ENCODE data around the gene SLC39A7.

SLC39A7 gene

GRCh38 chr6:33173535-33174180 is 27.0 kb upstream of the SLC39A7 start:
- Histone ChIP-seq H3K9me2 (replicated peaks; ENCODE audit: control insufficient read depth, low read length) (no peaks in the 10 kb centered on the region), H3K27ac (ENCODE audit: low read depth, low read length) (no peak overlapping the region), H3K27me3 (ENCODE audit: control insufficient read depth, low read length) (peaks cover 19% of the 10 kb centered on the region), H3K36me3 (ENCODE audit: control insufficient read depth, low read length) (no peaks in the 10 kb centered on the region), H3K4me3 (ENCODE audit: low read length) (no peak overlapping the region), H3K4me2 (ENCODE audit: low read length) (no peak overlapping the region), H4K20me1 (ENCODE audit: control insufficient read depth, insufficient read depth, low read depth, low read length) (no peaks in the 10 kb centered on the region), H3F3A (ENCODE audit: control insufficient read depth, insufficient read depth) (no peaks in the 10 kb centered on the region), H3K79me2 (ENCODE audit: control insufficient read depth, low read length) (no peaks in the 10 kb centered on the region), H3K9me3 (ENCODE audit: control insufficient read depth, insufficient read depth, low read length) (no peaks in the 10 kb centered on the region), H3K4me1 (ENCODE audit: control insufficient read depth, low read length) (peaks cover 5% of the 10 kb centered on the region; the same call in 1 of the 2 replicates)
- TF ChIP-seq EZH2phosphoT487 (IDR thresholded peaks at IDR 0.05; ENCODE audit: borderline replicate concordance, low read length) (no peak), CTCF (IDR thresholded peaks at IDR 0.05; ENCODE audit: low read depth, low read length, poor library complexity, severe bottlenecking) (no peak)

- H4K20me1 ChIP-seq (ENCODE audit: control insufficient read depth, insufficient read depth, low read depth, low read length) = no peaks in the 10 kb centered on the region
- no peak overlapping the region for H3K4me3 ChIP-seq (ENCODE audit: low read length)
- H3K79me2 ChIP-seq (ENCODE audit: control insufficient read depth, low read length) = no peaks in the 10 kb centered on the region
- H3K36me3 ChIP-seq (ENCODE audit: control insufficient read depth, low read length) = no peaks in the 10 kb centered on the region
- H3K27me3 ChIP-seq (ENCODE audit: control insufficient read depth, low read length) = peaks cover 19% of the 10 kb centered on the region
- no peak overlapping the region for H3K4me2 ChIP-seq (ENCODE audit: low read length)
- no peaks in the 10 kb centered on the region for H3K9me2 ChIP-seq (replicated peaks; ENCODE audit: control insufficient read depth, low read length)
- H3K9me3 ChIP-seq (ENCODE audit: control insufficient read depth, insufficient read depth, low read length) = no peaks in the 10 kb centered on the region
- H3K4me1 ChIP-seq (ENCODE audit: control insufficient read depth, low read length) = peaks cover 5% of the 10 kb centered on the region; the same call in 1 of the 2 replicates
- no peak overlapping the region for H3K27ac ChIP-seq (ENCODE audit: low read depth, low read length)
- H3F3A ChIP-seq (ENCODE audit: control insufficient read depth, insufficient read depth) = no peaks in the 10 kb centered on the region
- TF ChIP-seq CTCF (IDR thresholded peaks at IDR 0.05; ENCODE audit: low read depth, low read length, poor library complexity, severe bottlenecking) (no peak), EZH2phosphoT487 (IDR thresholded peaks at IDR 0.05; ENCODE audit: borderline replicate concordance, low read length) (no peak)
These were observed 25.9 kb upstream of the SLC39A7 start for GRCh38 chr6:33174784-33175183.

GRCh38 chr6:33175436-33176069 is 25.1 kb upstream of the SLC39A7 start:
- no peaks in the 10 kb centered on the region for H3K9me3 ChIP-seq (ENCODE audit: control insufficient read depth, insufficient read depth, low read length)
- no peak overlapping the region for H3K4me3 ChIP-seq (ENCODE audit: low read length)
- TF ChIP-seq CTCF (IDR thresholded peaks at IDR 0.05; ENCODE audit: low read depth, low read length, poor library complexity, severe bottlenecking) (no peak), EZH2phosphoT487 (IDR thresholded peaks at IDR 0.05; ENCODE audit: borderline replicate concordance, low read length) (no peak)
- H4K20me1 ChIP-seq (ENCODE audit: control insufficient read depth, insufficient read depth, low read depth, low read length) = no peaks in the 10 kb centered on the region
- no peak overlapping the region for H3K27ac ChIP-seq (ENCODE audit: low read depth, low read length)
- H3K27me3 ChIP-seq (ENCODE audit: control insufficient read depth, low read length) = peaks cover 19% of the 10 kb centered on the region
- H3K4me1 ChIP-seq (ENCODE audit: control insufficient read depth, low read length) = peaks cover 2% of the 10 kb centered on the region; the same call in 1 of the 2 replicates
- H3K79me2 ChIP-seq (ENCODE audit: control insufficient read depth, low read length) = no peaks in the 10 kb centered on the region
- H3K4me2 ChIP-seq (ENCODE audit: low read length) = no peak overlapping the region
- H3K9me2 ChIP-seq (replicated peaks; ENCODE audit: control insufficient read depth, low read length) = no peaks in the 10 kb centered on the region
- no peaks in the 10 kb centered on the region for H3F3A ChIP-seq (ENCODE audit: control insufficient read depth, insufficient read depth)
- H3K36me3 ChIP-seq (ENCODE audit: control insufficient read depth, low read length) = no peaks in the 10 kb centered on the region
